ENCODE data around the gene OPCML. TPM values are rescaled to one million over a fixed set of nuclear protein-coding genes. Genes with fewer than 3 reads are reported as not detected.

The OPCML gene
- total and polyA plus RNA-seq, 2 experiments from 2014 or later, result 0.21 to 0.51 TPM

DNA sequence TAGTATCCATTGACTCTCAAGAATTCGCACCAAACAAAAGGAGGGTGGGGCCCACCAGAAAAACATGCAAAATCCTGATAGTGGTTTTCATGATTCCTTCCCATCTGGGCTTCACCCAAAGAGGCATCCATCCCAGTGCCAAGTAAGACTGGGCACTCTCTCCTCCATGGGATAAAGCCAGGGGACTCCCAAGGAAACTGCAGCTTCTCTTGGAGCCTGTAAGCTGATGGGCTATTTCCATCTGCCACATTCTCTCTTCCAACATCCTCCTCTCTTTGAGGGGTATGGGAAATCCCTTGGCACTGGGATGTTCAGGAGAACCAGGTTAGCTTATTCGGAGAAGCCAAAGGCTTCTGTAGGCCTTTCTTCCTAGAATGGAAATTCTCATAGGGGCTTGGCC lies 10.8 kb downstream of the OPCML start:
- Histone ChIP-seq H3K27ac (no peak overlapping the region), H3K4me1 (ENCODE audit: low read depth) (peaks cover 36% of the 10 kb centered on the region), H3K9me3 (ENCODE audit: low read depth) (no peaks in the 10 kb centered on the region), H3K27me3 (no peaks in the 10 kb centered on the region), H3K36me3 (no peaks in the 10 kb centered on the region), H3K4me3 (no peak overlapping the region)
- TF ChIP-seq, protein P1, sequence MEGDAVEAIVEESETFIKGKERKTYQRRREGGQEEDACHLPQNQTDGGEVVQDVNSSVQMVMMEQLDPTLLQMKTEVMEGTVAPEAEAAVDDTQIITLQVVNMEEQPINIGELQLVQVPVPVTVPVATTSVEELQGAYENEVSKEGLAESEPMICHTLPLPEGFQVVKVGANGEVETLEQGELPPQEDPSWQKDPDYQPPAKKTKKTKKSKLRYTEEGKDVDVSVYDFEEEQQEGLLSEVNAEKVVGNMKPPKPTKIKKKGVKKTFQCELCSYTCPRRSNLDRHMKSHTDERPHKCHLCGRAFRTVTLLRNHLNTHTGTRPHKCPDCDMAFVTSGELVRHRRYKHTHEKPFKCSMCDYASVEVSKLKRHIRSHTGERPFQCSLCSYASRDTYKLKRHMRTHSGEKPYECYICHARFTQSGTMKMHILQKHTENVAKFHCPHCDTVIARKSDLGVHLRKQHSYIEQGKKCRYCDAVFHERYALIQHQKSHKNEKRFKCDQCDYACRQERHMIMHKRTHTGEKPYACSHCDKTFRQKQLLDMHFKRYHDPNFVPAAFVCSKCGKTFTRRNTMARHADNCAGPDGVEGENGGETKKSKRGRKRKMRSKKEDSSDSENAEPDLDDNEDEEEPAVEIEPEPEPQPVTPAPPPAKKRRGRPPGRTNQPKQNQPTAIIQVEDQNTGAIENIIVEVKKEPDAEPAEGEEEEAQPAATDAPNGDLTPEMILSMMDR (IDR thresholded peaks at IDR 0.05; ENCODE audit: low read depth, low read length), result no peak
- DNase-seq (ENCODE audit: low read depth in 1 of 2, low spot score in 1 of 2), result no peak

DNA sequence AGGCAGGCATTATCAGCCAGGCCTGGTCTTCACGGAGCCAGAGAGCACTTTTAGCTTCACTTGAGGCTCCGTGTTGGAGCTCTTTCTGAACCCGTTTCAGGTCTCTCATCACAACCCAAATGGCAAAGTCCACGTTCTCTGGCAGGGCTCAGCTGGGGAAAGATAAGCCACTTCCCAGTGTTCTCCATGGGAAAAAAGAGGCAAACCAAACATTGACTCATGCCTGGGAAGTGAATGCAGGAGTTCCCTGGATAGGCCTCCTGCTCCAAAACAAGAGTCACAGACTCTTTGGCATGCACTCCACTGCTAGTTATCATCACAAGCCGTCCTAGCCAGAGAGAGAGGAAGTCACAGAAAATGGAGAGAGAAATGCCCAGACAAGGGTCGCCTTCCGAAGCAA lies 11.6 kb downstream of the OPCML start:
- Histone ChIP-seq H3K4me1 (ENCODE audit: low read depth) (peaks cover 28% of the 10 kb centered on the region), H3K27ac (no peak overlapping the region), H3K36me3 (no peaks in the 10 kb centered on the region), H3K9me3 (ENCODE audit: low read depth) (no peaks in the 10 kb centered on the region), H3K27me3 (no peaks in the 10 kb centered on the region), H3K4me3 (no peak overlapping the region)
- TF ChIP-seq, protein P1 (IDR thresholded peaks at IDR 0.05; ENCODE audit: low read depth, low read length), result no peak
- no peak for DNase-seq (ENCODE audit: low read depth in 1 of 2, low spot score in 1 of 2)

DNA sequence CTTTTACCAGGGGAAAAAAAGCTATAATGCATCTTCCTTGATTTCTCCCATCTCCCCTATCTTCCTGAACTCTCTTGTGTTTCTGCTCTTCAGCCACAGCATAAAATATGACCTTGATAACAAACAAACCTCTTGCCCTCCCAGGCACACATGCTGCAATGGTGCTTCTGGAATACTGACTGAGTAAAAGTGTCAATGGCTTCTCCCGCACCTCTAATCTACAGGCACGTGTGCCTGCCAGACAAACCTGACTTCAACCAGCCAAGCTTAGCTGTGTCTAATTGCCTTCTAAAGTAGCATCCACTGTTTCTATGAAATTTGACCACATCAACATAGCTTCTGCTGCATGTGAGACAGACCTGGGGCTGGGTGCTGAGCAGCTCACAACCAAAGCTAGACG lies 12.7 kb downstream of the OPCML start:
- peaks cover 22% of the 10 kb centered on the region for H3K4me1 ChIP-seq (ENCODE audit: low read depth)
- H3K9me3 ChIP-seq (ENCODE audit: low read depth), result no peaks in the 10 kb centered on the region
- H3K36me3 ChIP-seq, result no peaks in the 10 kb centered on the region
- no peak overlapping the region for H3K4me3 ChIP-seq
- peak in 1 of 2 donors; percentile 75 for DNase-seq (ENCODE audit: low read depth in 1 of 2, low spot score in 1 of 2)
- H3K27me3 ChIP-seq, result no peaks in the 10 kb centered on the region
- TF ChIP-seq, protein P1 (IDR thresholded peaks at IDR 0.05; ENCODE audit: low read depth, low read length), result no peak
- no peak overlapping the region for H3K27ac ChIP-seq

DNA sequence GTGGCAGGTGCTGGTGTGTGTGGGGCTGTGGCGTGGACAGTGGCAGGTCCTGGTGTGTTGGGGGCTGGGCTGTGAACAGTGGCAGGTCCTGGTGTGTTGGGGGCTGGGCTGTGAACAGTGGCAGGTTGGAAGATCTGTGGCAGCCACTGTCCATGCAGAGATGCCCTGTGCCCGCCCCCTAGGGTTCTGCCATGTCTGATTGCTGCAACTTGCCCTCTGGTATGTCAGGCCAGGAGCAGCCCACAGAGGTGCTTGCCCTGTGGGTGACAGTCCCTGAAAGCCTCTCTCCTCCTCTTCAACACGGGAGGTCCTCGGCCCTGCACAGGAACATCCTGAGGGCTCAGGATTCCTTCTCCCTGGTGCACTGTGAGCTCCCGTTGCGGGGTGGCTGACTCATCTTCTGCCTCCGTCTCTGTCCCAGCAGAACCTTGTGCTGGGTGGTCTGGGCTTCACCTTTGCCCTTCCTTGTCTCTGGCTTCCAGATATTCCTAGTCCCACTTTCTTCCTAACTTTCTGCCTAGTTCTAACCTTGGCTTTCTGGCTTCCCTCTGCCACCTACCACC lies 13.5 kb downstream of the OPCML start:
- H3K9me3 ChIP-seq (ENCODE audit: low read depth), result no peaks in the 10 kb centered on the region
- H3K4me1 ChIP-seq (ENCODE audit: low read depth), result peaks cover 22% of the 10 kb centered on the region
- H3K4me3 ChIP-seq, result no peak overlapping the region
- no peaks in the 10 kb centered on the region for H3K36me3 ChIP-seq
- DNase-seq (ENCODE audit: low read depth in 1 of 2, low spot score in 1 of 2), result no peak
- no peaks in the 10 kb centered on the region for H3K27me3 ChIP-seq
- TF ChIP-seq, protein P1 (IDR thresholded peaks at IDR 0.05; ENCODE audit: low read depth, low read length), result no peak
- H3K27ac ChIP-seq, result no peak overlapping the region

DNA sequence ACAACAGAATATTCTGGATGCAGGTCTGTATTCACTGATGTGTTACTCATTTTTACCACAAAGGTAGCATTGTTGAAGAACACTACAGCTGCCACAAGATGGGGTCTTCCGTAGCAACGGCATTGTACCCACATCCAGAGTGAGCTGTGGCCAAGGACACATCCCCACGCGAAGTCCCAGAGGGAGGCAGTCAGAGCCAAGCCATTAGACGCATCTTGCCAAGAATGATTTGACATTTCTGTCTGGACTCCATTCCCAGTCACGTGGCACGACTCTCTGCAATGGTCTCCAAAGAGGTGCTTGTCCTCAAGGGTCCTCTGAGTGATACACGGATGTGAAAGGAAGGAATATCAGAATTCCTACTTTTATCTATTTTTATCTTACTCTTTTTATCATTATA lies 15.5 kb downstream of the OPCML start:
- TF ChIP-seq, protein P1 (IDR thresholded peaks at IDR 0.05; ENCODE audit: low read depth, low read length), result no peak
- H3K9me3 ChIP-seq (ENCODE audit: low read depth), result no peaks in the 10 kb centered on the region
- no peak for DNase-seq (ENCODE audit: low read depth in 1 of 2, low spot score in 1 of 2)
- H3K4me1 ChIP-seq (ENCODE audit: low read depth), result peaks cover 22% of the 10 kb centered on the region
- H3K27ac ChIP-seq, result no peak overlapping the region
- no peaks in the 10 kb centered on the region for H3K36me3 ChIP-seq
- H3K27me3 ChIP-seq, result no peaks in the 10 kb centered on the region
- H3K4me3 ChIP-seq, result no peak overlapping the region

Measured in cardiac muscle cell (in vitro differentiated cells and primary cell).